SU-DHL-6 (cell line): Measurements from ENCODE around the gene DNMBP.

Source experiments
- H2AFZ ChIP-seq: fragments of 200-600 bp; sonication (generic); 2 replicates; pipeline ENCODE4 v1.6.1; 2014; ENCODE audit warnings: low read depth, mild to moderate bottlenecking, moderate library complexity, mixed read lengths, antibody characterized with exemption, low read length; ENCODE audit not compliant: severe bottlenecking
- H3F3A ChIP-seq: fragments of 200-600 bp; shearing (Covaris generic); 2 replicates; pipeline ENCODE4 v1.6.0; 2016; ENCODE audit warnings: antibody characterized with exemption, mild to moderate bottlenecking; ENCODE audit not compliant: insufficient read depth
- H3K27ac ChIP-seq: fragments of 200-600 bp; sonication (generic); 2 replicates; pipeline ENCODE4 v1.5.1; 2016; ENCODE audit warnings: low read depth, mild to moderate bottlenecking, low read length, moderate library complexity, mixed read lengths
- H3K27me3 ChIP-seq: fragments of 200-600 bp; sonication (generic), shearing (Covaris generic); 2 replicates; pipeline ENCODE4 v1.6.0; 2014; ENCODE audit warnings: mild to moderate bottlenecking, low read length
- H3K36me3 ChIP-seq: fragments of 200-600 bp; sonication (generic); 2 replicates; pipeline ENCODE4 v1.6.1; 2014; ENCODE audit warnings: mild to moderate bottlenecking, low read length, mixed read lengths
- H3K4me2 ChIP-seq: fragments of 300-600, 200-600 bp; shearing (Covaris generic), sonication (generic); 2 replicates; pipeline ENCODE4 v1.6.0; 2014; ENCODE audit warnings: low read length, low read depth, mild to moderate bottlenecking; ENCODE audit not compliant: poor library complexity, severe bottlenecking
- H3K4me3 ChIP-seq: fragments of 200-600 bp; sonication (generic); 2 replicates; pipeline ENCODE4 v1.5.1; 2014; ENCODE audit warnings: antibody characterized with exemption, low read length, mild to moderate bottlenecking, mixed read lengths; ENCODE audit not compliant: insufficient read depth, poor library complexity, severe bottlenecking
- H3K79me2 ChIP-seq: fragments of 200-600 bp; sonication (generic); 2 replicates; pipeline ENCODE4 v1.6.1; 2014; ENCODE audit warnings: mild to moderate bottlenecking, low read length, moderate library complexity; ENCODE audit not compliant: insufficient read depth
- H3K9ac ChIP-seq: fragments of 200-600 bp; sonication (generic); 2 replicates; pipeline ENCODE4 v1.7.0; 2014; ENCODE audit warnings: mild to moderate bottlenecking, low read length
- H3K9me2 ChIP-seq: fragments of 200-600 bp; sonication (generic); replicated peaks from 2 replicates; pipeline ENCODE4 v1.6.1; 2014; ENCODE audit warnings: low read length; ENCODE audit not compliant: insufficient read depth
- H3K9me3 ChIP-seq: fragments of 200-600 bp; sonication (generic); 2 replicates; pipeline ENCODE4 v1.6.1; 2014; ENCODE audit warnings: low read length, mixed read lengths; ENCODE audit not compliant: insufficient read depth
- H4K20me1 ChIP-seq: fragments of 200-600 bp; sonication (generic); 2 replicates; pipeline ENCODE4 v1.6.1; 2014; ENCODE audit warnings: low read depth, mild to moderate bottlenecking, antibody characterized with exemption, low read length, moderate library complexity, mixed read lengths
- EZH2phosphoT487 ChIP-seq: fragments of 200-600 bp; sonication (generic), shearing (Covaris generic); conservative IDR thresholded peaks from 2 replicates; pipeline ENCODE4 v1.6.1; 2018; ENCODE audit warnings: mild to moderate bottlenecking, antibody characterized with exemption, low read length, moderate library complexity, mixed read lengths
- TF ChIP-seq, protein P1 (sequence below): fragments of 200-600 bp; sonication (generic); IDR thresholded peaks from one replicate; pipeline ENCODE4 v1.5.1; 2017; ENCODE audit warnings: antibody characterized with exemption, mild to moderate bottlenecking, low read length, moderate library complexity; ENCODE audit not compliant: insufficient read depth, poor library complexity, severe bottlenecking

Gene DNMBP

DNA sequence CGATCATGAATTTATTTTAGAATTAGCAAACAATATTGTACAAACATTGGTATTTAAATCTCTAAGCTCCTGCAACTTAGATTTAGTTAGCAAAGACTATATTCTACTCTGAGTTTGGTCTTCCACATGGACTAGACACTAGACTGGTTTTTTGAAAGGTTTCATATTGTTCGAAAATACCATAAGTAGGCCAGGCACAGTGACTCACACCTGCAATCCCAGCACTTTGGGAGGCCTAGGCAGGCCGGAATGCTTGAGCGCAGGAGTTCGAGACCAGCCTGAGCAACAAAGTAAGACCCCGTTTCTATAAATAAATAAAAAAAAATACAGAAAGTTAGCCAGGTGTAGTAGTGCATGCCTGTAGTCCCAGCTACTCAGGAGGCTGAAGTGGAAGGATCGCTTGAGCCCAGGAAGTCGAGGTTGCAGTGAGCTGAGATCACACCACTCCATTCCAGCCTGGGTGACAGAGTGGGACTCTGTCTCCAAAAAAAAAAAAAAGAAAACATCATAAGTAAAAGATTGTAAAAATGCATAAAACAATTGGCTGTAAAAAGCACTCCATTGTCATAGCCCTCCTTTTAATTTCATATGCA, 154.2 kb downstream of the DNMBP start:
- Histone ChIP-seq H2AFZ (no peak overlapping the region), H3K4me2 (no peak overlapping the region), H3K27me3 (no peaks in the 10 kb centered on the region), H3K79me2 (no peaks in the 10 kb centered on the region), H3K9me3 (no peaks in the 10 kb centered on the region), H3F3A (no peaks in the 10 kb centered on the region), H3K36me3 (no peaks in the 10 kb centered on the region), H3K9me2 (no peaks in the 10 kb centered on the region), H4K20me1 (no peaks in the 10 kb centered on the region), H3K27ac (no peak overlapping the region), H3K4me3 (no peak overlapping the region), H3K9ac (no peak overlapping the region)
- no peak for TF ChIP-seq EZH2phosphoT487
- TF ChIP-seq, protein P1, sequence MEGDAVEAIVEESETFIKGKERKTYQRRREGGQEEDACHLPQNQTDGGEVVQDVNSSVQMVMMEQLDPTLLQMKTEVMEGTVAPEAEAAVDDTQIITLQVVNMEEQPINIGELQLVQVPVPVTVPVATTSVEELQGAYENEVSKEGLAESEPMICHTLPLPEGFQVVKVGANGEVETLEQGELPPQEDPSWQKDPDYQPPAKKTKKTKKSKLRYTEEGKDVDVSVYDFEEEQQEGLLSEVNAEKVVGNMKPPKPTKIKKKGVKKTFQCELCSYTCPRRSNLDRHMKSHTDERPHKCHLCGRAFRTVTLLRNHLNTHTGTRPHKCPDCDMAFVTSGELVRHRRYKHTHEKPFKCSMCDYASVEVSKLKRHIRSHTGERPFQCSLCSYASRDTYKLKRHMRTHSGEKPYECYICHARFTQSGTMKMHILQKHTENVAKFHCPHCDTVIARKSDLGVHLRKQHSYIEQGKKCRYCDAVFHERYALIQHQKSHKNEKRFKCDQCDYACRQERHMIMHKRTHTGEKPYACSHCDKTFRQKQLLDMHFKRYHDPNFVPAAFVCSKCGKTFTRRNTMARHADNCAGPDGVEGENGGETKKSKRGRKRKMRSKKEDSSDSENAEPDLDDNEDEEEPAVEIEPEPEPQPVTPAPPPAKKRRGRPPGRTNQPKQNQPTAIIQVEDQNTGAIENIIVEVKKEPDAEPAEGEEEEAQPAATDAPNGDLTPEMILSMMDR = no peak

DNA sequence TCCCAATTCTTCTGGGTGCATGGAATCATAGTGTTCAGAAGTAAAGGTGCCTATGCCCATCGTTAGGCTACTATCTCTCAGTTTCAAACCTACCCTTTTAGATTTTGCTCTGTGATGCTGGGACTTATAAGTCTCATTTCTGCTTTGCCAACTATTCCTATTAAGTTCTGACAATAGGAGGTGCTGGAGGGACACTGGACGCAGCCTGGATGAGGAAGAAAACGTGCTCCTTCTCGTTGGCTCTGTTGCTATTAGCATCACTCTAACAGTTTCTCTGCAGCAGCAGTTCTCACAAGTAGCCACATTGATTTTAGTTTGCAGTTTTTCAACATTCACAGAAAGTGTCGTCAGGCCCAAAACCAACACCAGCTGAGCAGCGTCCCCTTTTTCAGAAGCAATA, 154.9 kb downstream of the DNMBP start:
- Histone ChIP-seq H3F3A (no peaks in the 10 kb centered on the region), H3K4me2 (no peak overlapping the region), H4K20me1 (no peaks in the 10 kb centered on the region), H2AFZ (no peak overlapping the region), H3K79me2 (no peaks in the 10 kb centered on the region), H3K9ac (no peak overlapping the region), H3K9me3 (no peaks in the 10 kb centered on the region), H3K27ac (no peak overlapping the region), H3K4me3 (no peak overlapping the region), H3K27me3 (no peaks in the 10 kb centered on the region), H3K9me2 (no peaks in the 10 kb centered on the region), H3K36me3 (no peaks in the 10 kb centered on the region)
- no peak for TF ChIP-seq EZH2phosphoT487
- TF ChIP-seq, protein P1 = no peak

DNA sequence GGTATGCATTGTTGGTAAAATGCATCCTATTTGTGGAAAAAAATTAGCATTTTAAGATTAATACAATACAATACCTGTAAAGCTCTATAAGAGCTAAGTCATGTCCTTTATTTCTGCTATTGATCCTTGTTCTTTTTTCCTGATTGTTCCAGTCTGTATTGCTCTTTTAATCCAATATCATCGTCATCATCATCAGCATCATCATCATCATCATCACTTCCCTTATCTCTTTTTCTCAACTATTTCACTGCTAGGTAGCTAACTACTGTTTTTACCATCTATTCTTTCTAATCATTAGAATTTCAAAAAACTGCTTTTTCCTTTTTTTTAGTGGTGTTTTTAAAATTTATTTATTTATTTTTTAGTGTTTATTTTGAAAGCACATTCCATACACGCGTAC, 156.1 kb downstream of the DNMBP start:
- H3K36me3 ChIP-seq = no peaks in the 10 kb centered on the region
- TF ChIP-seq EZH2phosphoT487 = no peak
- TF ChIP-seq, protein P1 = no peak
- H3K79me2 ChIP-seq = no peaks in the 10 kb centered on the region
- no peaks in the 10 kb centered on the region for H3K27me3 ChIP-seq
- no peak overlapping the region for H2AFZ ChIP-seq
- no peak overlapping the region for H3K9ac ChIP-seq
- no peaks in the 10 kb centered on the region for H3F3A ChIP-seq
- H3K4me2 ChIP-seq = no peak overlapping the region
- H3K9me2 ChIP-seq = no peaks in the 10 kb centered on the region
- H3K9me3 ChIP-seq = no peaks in the 10 kb centered on the region
- no peak overlapping the region for H3K27ac ChIP-seq
- no peaks in the 10 kb centered on the region for H4K20me1 ChIP-seq
- H3K4me3 ChIP-seq = no peak overlapping the region
